ENCODE measurements around the gene MAN2B1.

- TF ChIP-seq STAT1 (IDR thresholded peaks at IDR 0.05; ENCODE audit: unreplicated experiment) = no peak
- no peak for TF ChIP-seq CTCF (conservative IDR thresholded peaks at IDR 0.05; ENCODE audit: low read depth in 2 of 2)
- TF ChIP-seq EZH2phosphoT487 (IDR thresholded peaks at IDR 0.05; ENCODE audit: unreplicated experiment) = no peak
- no peak for TF ChIP-seq EZH2 (IDR thresholded peaks at IDR 0.05; ENCODE audit: low read depth, unreplicated experiment)
- 0 out of 2 replicates have a peak, but pooled peaks have one; percentile 32 for TF ChIP-seq POLR2AphosphoS5 (IDR thresholded peaks at IDR 0.05; ENCODE audit: low read depth)
- no peak for TF ChIP-seq REST (IDR thresholded peaks at IDR 0.05; ENCODE audit: unreplicated experiment)
- no peak for TF ChIP-seq JUNB (IDR thresholded peaks at IDR 0.05; ENCODE audit: unreplicated experiment)
- TF ChIP-seq CREB1 (CRISPR knock-in tag; IDR thresholded peaks at IDR 0.05; ENCODE audit: low read depth) = no peak
Observed at GRCh38 chr19:12675399-12675798, 8.9 kb upstream of the MAN2B1 start.
